GM12873 (cell line): ENCODE results near the gene CDADC1.

ENCODE experiments used
- TF ChIP-seq, protein P1 (sequence below): IDR thresholded peaks from 2 replicates; pipeline ENCODE4 v1.5.1; 2012; ENCODE audit warnings: low read depth, mild to moderate bottlenecking, moderate library complexity, low read length, control low read depth; ENCODE audit not compliant: insufficient read depth; ENCODE audit errors: missing control alignments

Gene CDADC1

DNA sequence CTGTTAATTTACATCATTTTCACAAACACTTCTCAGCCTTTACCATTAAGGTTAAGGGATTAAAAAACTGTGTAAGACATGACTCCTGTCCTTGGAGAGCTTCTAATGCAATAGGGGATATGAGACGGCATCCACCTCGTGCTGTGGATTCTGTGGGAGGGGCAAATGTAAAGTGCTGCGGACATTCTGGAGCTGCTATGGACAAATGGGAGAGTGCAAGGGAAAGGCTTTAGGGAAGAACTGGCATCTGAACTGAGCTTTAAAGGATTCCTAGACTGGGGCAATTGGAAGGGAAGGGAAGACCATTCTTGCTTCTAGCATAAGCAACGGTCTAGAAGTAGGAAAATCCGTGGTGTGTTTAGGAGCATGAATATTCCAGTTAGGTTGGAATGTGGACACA is 31.4 kb downstream of the CDADC1 start:
- TF ChIP-seq, protein P1, sequence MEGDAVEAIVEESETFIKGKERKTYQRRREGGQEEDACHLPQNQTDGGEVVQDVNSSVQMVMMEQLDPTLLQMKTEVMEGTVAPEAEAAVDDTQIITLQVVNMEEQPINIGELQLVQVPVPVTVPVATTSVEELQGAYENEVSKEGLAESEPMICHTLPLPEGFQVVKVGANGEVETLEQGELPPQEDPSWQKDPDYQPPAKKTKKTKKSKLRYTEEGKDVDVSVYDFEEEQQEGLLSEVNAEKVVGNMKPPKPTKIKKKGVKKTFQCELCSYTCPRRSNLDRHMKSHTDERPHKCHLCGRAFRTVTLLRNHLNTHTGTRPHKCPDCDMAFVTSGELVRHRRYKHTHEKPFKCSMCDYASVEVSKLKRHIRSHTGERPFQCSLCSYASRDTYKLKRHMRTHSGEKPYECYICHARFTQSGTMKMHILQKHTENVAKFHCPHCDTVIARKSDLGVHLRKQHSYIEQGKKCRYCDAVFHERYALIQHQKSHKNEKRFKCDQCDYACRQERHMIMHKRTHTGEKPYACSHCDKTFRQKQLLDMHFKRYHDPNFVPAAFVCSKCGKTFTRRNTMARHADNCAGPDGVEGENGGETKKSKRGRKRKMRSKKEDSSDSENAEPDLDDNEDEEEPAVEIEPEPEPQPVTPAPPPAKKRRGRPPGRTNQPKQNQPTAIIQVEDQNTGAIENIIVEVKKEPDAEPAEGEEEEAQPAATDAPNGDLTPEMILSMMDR = no peak

DNA sequence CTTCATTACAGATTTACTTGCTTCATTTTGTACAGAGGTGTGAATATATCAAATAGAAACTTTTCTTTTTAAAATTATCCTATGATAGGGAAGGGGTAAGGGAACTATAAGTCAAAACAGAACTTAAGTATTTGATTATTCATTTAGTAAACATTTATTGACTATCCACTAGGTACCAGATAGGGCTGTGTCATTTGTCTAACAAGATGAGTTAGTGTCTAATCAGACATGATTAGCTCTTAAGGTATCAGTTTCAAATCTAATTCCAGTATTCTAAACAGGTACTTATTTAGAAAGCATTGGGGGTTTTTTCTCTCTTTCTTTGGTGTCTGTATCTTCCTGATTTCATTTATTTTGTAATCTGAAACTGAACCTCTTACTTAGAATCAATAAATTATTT is 32.2 kb downstream of the CDADC1 start:
- TF ChIP-seq, protein P1 = no peak

DNA sequence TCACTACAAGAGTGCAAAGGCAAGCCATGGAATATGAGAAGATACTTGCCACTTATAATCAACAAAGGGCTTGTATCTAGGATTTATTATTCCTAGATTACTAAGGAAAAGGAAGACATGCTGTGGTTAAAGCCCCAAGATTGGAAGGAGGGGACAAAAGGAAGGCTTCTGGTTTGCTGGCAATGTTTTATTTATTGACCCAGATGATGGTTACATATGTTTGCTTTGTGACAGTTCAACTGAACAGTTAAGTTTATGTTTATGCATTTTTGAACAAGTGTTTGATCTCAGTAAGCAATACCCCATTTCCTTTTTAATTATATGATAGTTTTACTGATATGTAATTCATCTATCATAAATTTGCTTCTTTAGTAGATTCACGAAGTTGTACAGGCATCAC is 40.3 kb downstream of the CDADC1 start:
- TF ChIP-seq, protein P1 = no peak

DNA sequence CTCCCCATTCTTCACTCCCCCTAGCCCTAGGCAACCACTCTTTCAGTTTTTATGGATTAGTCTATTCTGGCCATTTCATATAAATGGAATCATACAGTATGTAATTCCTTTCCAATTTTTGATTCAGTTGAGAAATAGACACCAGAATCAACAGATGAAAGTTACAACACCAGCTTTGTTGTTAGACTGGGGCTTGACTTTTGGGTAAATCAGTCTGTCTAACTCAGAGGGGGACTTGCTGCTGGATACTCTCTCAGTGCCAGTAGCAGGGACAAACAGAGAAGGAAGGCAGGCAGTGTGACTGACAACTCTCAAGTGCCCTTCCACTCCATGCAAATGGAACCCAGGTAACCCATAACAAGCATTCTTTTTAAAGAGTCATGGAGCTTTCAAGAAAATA is 40.7 kb downstream of the CDADC1 start:
- TF ChIP-seq, protein P1 = no peak

DNA sequence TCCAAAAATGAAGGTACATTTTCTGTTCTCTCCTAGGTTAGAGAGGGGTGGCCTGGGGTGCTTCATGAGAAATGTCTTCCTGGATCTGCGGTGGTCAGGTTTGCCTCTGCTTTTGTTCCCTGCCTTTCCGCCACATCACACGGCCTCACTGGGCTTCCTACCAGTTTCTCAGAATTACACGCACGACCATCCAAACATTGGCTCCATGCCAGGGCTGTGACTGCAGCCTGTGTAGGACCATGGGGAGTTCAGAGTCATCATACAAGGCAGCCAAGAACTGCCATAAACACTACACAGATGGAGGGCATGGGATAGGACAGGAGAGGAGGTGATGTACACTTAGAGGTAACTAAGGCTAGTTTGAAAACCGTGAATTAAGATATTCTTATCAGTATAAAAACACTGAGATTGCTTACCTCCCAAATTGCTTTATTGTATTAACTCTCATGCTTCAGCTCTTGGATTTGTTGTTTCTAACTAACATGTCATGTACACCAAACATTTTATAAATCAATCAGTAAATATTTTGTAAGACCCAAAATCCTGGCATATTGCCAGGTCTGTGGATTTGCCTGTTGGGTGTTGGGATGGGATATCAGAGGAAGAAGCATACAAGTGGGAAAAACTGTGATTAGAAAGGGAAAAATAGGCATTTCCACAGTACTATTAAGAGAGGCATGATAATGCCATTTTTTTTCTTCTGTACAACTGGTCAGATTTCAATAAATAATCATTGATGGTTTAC is 45.2 kb downstream of the CDADC1 start:
- TF ChIP-seq, protein P1 = no peak

DNA sequence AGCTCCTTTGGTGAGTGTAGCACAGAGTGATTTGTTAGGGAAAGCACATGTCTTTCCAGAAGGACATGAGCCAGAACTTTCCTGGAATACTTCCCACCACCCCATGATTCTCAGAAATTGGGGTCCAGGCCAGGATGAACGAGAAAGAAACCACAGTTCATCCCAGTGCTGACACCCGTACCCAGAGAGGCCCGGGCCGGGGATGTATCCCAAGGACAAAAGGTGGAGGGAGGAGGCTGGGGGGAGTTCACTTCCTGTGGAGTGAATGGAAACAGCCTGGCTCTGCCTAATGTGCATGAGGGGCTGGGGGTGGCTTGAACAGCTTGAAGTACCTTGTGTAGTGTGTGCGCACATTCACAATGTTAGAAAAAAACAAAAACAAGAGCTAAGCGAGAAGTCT is 47.5 kb downstream of the CDADC1 start:
- TF ChIP-seq, protein P1 = no peak

DNA sequence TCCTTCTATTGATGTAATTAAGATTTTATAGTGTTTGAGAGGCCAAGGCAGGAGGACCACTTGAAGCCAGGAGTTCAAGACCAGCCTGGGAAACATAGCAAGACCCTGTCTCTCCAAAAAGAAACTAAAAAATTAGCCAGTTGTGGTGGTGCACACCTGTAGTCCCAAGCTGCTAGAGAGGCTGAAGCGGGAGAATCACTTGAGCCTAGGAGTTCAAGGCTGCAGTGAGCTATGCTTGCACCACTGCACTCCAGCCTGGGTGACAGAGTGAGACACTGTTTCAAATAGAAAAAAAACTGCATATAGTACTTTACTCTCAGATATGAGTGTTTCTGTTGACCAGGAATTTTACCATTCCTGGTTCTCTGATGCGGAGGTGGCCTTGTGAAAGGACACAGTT is 48.9 kb downstream of the CDADC1 start:
- TF ChIP-seq, protein P1 = no peak

DNA sequence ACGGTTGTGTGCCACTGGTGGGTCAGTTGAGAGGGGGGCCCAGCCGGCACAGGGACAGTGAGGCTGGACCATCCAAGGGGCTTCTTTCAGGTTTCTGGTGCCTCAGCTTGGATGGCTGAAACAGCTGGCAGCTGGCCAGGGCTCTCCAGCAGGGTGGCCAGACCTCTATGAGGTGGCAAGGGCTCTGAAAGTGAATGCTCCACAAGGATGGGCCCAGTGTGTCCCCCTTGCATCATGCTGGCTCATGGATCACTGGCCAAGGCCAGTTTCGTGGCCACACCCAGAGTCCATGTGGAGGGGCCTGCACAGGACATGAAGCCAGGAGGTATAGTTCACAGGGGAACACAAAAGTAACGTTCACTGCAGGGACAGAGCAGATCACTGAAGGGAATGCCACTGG is 49.6 kb downstream of the CDADC1 start:
- TF ChIP-seq, protein P1 = no peak
